ENCODE measurements around the gene PDK2.
A peak's percentile ranks its signal among the peaks of the same experiment; 100 is the strongest.
"Not testable (repeated sequence)": the region's sequence is repeated elsewhere in the genome, so short reads cannot be mapped to it uniquely, and the experiment has no call there.

PDK2 gene

DNA sequence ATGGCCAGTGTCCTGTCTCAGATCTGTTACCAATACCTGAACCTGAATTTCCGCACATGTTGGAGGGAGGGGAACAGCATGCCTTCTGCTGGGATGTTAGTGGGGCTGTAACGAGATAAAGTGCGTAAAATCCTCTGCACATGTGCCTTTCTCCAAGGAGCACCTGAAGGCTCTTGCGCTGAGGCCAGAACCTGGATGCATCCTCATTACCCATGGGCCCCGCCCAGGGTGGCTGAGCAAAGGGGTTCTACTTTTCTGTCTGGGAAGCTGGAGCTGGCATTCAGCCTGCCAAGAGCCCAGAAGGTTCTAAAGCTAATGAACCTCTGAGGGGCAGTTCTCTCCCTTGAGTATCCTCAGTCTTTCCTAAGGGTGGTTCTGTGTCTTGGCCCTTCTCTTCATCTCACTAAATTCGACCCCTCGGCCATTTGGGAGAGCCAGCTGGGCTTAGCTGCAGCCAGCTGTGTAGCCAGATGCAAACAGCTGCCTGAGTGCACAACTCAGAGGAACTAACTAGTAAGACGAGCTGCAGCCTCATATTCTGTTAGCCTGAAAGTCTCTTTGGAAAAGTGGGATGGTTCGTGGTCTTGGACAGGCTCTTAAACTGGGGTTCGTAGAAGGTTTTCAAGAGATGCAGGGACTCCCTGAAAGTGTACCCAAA lies 36.7 kb upstream of the PDK2 start:
- DNase-seq (ENCODE audit: low read depth): no peak

DNA sequence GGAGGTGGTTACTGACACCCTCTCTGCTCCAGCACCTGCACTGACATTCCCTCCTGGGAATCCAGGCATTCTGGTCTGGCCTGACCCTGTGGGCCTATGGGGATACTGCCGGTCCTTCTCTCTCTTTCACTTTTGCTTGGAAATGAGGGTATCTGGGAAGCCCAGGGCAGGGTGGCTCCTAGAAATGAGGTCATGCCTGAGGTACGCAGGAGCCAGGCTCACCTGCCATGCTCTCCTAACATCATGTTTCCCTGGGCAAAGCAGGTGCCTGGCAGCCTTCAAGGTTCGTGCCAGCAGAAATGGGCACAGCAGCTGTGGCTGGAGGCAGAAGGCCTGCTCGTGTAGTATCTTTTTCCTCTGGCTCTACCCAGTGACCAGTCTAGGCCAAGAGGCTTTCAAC lies 35.9 kb upstream of the PDK2 start:
- DNase-seq (ENCODE audit: low read depth): no peak

GRCh38 chr17:50059759-50060273 lies 35.3 kb upstream of the PDK2 start:
- no peak for DNase-seq (ENCODE audit: low read depth)

DNA sequence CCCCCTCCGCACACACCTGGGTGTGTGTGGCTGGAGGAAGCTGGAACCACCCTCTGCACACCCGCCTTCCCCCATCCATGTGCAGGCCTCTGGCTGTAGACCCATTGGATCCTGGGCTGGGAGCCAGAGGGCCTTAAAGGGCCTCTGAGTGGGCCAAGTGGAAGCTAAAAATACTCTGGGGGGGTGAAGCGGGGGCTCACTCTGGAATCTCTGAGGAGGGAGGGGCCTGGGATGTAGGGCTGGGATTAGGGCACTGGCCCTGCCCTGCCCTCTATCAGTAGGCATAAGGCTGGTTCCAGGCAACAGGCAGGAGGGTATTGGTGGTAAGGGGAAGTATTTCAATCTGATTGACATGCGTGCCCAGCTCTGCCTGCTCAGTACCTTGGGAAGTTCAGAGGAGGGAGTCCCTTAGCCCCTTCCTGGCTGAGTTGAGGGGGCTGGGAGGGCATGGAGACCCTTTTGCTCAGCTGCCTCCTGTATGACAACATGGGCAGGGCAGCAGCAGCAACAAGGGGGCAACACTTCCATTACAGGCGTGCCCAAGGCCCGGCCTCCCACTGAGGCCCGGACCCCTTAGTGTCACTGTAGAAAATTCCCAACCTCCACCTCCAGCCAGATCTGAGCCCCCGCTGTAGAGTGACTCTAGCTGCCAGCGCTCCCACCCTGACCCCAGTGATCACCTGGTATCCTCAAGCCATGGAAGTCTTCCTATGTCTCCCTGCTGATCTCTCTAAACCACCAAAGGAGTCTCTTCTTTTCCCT lies 34.0 kb upstream of the PDK2 start:
- peak; percentile 67 for DNase-seq (ENCODE audit: low read depth)

DNA sequence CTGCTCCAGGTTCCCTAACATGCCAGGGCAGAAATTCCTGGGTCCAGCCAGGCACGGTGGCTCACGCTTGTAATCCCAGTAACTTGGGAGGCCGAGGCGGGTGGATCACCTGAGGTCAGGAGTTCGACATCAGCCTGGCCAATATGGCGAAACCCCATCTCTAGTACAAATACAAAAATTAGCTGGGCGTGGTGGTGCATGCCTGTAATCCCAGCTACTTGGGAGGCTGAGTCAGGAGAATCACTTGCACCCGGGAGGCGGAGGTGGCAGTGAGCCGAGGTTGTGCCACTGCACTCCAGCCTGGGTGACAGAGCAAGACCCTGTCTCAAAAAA lies 33.5 kb upstream of the PDK2 start:
- DNase-seq (ENCODE audit: low read depth): not testable (repeated sequence)

DNA sequence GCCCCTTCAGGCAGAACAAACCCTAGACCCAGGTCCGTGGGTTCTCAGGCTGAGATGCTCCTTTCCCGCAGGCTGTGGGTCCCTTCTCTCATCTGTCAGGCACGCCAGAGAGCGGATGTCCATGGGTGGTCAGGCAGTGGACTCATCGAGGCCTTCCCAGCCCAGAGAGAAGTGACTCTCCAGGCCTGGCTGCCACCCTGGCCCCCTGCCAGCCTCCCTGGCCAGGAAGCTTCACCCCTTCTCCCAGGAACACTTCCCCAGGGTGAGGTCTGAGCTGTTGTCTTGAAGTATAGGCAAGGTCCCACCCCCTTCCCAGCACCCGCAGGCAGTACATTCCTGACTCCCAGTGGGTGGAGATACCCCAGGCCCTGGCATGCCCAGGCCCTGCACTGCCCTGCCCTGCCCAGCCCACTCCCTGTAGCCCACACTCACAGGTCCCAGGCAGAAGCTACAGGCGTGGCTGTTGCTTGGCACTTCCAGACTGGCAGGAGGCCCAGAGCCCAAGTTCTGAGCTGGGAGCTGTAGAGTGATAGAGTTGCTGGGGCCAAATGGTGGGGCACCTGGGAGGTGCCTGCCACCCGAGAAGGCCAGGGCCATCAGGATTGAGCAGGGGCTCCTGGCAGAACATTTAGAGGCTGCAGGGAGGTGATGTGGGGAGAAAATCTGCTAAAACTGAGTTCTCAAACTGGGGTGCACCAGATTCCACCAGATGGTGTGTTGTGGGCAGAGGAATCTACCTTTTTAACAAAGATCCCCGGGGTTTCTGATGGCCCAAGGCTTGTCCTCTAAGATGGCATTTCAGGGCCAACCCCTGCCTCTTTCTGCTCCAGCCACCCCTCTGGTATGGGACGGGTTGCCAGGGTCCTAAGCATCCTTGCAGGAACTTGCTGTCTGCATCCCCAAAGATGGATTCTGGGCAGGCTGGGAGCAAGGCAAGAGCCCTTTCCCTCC lies 32.6 kb upstream of the PDK2 start:
- DNase-seq (ENCODE audit: low read depth): no peak

- no peak for DNase-seq (ENCODE audit: low read depth)
Measured at GRCh38 chr17:50063561-50064252, 31.4 kb upstream of the PDK2 start.

DNA sequence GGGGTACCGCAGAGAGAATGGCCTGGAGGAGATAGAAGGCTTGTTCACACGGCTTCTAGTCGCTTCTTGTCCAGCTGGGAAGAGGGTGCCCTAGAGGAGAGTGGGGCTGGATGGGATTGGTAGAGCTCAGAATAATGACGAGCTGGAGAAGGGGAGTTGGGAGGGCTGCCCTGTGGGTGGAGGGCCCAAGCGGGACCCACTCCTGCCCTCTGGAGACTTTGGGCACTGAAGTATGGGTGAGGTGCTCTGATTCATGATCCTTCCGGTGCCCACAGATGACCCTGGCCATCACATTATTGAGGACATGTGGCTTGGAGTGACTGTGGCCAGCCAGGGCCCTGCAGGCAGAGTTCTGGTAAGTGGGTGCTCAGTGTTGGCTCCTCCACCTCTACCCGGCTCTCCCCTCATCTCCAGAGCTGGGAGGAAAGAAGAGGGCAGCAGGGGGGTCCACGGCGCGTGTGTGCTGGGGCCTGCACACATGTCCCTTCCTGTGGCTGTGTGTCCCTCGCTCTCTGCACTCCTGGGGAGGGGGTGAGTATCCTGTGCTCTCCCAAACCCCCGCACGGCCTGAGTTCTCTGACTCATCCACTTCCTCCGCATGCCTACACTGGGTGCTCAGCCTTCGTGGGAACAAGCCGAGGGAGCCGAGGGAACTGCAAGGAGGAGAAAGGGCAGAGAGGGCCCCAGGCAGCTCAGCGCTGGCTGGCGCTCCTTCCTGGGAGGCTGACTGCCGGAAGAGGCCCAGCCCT lies 30.7 kb upstream of the PDK2 start:
- peak; percentile 59 for DNase-seq (ENCODE audit: low read depth)

GRCh38 chr17:50065056-50065455 lies 30.1 kb upstream of the PDK2 start:
- no peak for DNase-seq (ENCODE audit: low read depth)

GRCh38 chr17:50066995-50067394 lies 28.2 kb upstream of the PDK2 start:
- DNase-seq (ENCODE audit: low read depth): no peak

- no peak for DNase-seq (ENCODE audit: low read depth)
Measured at GRCh38 chr17:50067996-50068395, 27.2 kb upstream of the PDK2 start.

GRCh38 chr17:50070908-50071680 lies 24.1 kb upstream of the PDK2 start:
- no peak for DNase-seq (ENCODE audit: low read depth)

- DNase-seq (ENCODE audit: low read depth): no peak
Measured at GRCh38 chr17:50071692-50072091, 23.5 kb upstream of the PDK2 start.

DNA sequence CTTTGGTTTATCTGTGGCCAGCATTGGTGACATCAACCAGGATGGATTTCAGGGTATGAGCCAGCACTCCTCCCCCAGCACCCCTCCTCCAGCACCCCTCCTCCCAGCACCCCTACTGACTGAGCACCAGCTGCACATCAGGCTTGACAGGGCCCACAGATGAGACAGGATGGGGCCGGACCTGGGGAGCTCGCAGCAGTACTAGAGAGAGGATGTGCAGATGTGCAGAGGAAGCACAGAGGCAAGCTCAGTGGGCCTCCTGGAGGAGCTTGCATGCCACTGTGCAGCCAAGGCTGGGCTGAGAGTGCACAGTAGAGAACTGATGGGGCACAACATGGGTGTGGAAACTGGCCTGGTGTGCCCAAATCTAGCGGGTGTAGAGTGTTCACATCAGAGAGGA lies 23.0 kb upstream of the PDK2 start:
- no peak for DNase-seq (ENCODE audit: low read depth)

- DNase-seq (ENCODE audit: low read depth): no peak
Measured at GRCh38 chr17:50072925-50073324, 22.2 kb upstream of the PDK2 start.

GRCh38 chr17:50074227-50074626 lies 20.9 kb upstream of the PDK2 start:
- no peak for DNase-seq (ENCODE audit: low read depth)

- DNase-seq (ENCODE audit: low read depth): no peak
Measured at GRCh38 chr17:50075446-50076032, 19.6 kb upstream of the PDK2 start.

DNA sequence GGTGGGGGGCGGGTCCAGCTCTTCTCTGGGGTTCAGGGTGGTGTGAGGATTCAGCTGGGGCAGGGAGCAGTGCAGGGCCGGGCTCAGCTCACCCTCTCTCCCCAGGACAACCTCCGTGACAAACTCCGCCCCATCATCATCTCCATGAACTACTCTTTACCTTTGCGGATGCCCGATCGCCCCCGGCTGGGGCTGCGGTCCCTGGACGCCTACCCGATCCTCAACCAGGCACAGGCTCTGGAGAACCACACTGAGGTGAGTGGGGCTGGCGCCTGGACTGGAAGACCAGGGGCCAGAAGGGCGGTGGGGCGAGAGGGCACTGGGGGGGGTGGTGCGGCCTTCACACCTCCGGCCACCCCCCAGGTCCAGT lies 18.9 kb upstream of the PDK2 start:
- DNase-seq (ENCODE audit: low read depth): no peak

DNA sequence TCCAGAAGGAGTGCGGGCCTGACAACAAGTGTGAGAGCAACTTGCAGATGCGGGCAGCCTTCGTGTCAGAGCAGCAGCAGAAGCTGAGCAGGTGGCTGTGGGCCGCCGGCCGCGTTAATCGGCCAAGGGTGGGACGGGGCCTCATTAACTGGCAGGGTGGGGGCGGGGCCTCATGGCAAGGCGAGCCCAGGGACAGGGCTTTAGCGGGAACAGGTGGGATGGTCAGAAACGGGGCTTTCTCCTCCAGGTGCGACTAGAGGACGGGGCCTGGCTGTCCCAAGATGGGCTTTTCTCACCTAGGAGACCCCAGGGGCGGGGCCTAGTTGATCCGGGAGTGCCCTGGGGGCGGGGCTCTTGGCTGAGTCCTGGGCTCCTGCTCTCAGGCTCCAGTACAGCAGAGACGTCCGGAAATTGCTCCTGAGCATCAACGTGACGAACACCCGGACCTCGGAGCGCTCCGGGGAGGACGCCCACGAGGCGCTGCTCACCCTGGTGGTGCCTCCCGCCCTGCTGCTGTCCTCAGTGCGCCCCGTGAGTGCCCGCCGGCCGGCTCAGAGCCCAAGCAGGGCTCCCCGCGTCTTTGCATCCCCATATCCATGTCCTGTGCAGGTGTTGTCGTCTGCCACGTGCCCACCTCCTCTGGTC lies 18.4 kb upstream of the PDK2 start:
- DNase-seq (ENCODE audit: low read depth): no peak

DNA sequence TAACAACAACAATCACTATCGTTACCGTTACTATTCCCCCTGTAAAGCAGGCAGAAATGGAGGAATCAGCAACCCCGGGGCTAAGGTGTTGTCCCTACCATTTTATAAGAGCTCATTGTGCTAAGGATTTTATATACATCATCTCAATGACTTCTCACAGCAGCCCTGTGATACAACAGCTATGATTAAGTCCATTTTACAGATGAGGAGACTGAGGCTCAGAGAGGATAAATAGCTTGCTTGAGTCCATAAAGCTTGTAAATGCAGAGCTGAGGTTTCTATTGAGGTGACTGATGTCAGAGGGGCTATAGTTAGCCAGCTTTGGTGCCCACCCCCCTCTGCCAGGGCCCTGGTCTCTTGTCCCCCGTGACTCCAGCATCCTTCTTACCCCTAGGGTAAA lies 16.7 kb upstream of the PDK2 start:
- no peak for DNase-seq (ENCODE audit: low read depth)
